Peyer's patch (tissue), 4 donors: Measurements from ENCODE around the gene FRMD4A. TPM values are rescaled to one million over a fixed set of nuclear protein-coding genes. Genes with fewer than 3 reads are reported as not detected.

Experiments used
- DNase-seq, 3 donors: peaks; one replicate each; pipeline ENCODE4 v3.0.0-alpha.2; 2017 to 2019
- H3K27ac ChIP-seq, 4 donors: fragments of 200-600 bp; sonication (generic); one replicate each; pipeline ENCODE4 v1.5.1; 2016 to 2019
- H3K27me3 ChIP-seq, 2 donors: fragments of 200-600 bp; sonication (generic); one replicate each; pipeline ENCODE4 v1.5.1; 2019
- H3K36me3 ChIP-seq, 3 donors: fragments of 200-600 bp; sonication (generic); one replicate each; pipeline ENCODE4 v1.5.1; 2016 to 2019
- H3K4me1 ChIP-seq, 4 donors: fragments of 200-600 bp; sonication (generic); one replicate each; pipeline ENCODE4 v1.5.1; 2016 to 2019
- H3K4me3 ChIP-seq, 4 donors: fragments of 200-600 bp; sonication (generic); 1 replicate in 3 of 4; 2 replicates in 1 of 4; pipeline ENCODE4 v1.5.1; 2016 to 2019; ENCODE audit warnings: mild to moderate bottlenecking in 1 of 4
- H3K9me3 ChIP-seq, 4 donors: fragments of 200-600 bp; sonication (generic); one replicate each; pipeline ENCODE4 v1.5.1; 2016 to 2019; ENCODE audit warnings: mild to moderate bottlenecking in 1 of 4
- POLR2A ChIP-seq, 2 donors: fragments of 450-650 bp; IDR thresholded peaks; one replicate each; pipeline ENCODE4 v1.5.1; 2017; ENCODE audit warnings: antibody characterized with exemption in 2 of 2, mild to moderate bottlenecking in 2 of 2, moderate library complexity in 2 of 2
- total RNA-seq, 4 donors: library from RNA; depleted of rRNA; stranded (reverse); fragments of >200 nt; gene quantifications; one replicate each; pipeline ENCODE4 v1.1.0, GENCODE V29; 2016
- TF ChIP-seq, protein P1 (sequence below), 6 experiments: fragments of 450-650 bp in 4 of 6; fragments of 200-600 bp in 2 of 6; sonication (generic) in 1 of 6; IDR thresholded peaks; one replicate each; pipeline ENCODE4 v1.5.1; 2017 to 2019; ENCODE audit warnings: antibody characterized with exemption in 6 of 6, mild to moderate bottlenecking in 3 of 6, moderate library complexity in 1 of 6

Gene FRMD4A
- total RNA-seq, 4 donors from 2014 or later: 3.0 to 47.9 (median 5.9) TPM

DNA sequence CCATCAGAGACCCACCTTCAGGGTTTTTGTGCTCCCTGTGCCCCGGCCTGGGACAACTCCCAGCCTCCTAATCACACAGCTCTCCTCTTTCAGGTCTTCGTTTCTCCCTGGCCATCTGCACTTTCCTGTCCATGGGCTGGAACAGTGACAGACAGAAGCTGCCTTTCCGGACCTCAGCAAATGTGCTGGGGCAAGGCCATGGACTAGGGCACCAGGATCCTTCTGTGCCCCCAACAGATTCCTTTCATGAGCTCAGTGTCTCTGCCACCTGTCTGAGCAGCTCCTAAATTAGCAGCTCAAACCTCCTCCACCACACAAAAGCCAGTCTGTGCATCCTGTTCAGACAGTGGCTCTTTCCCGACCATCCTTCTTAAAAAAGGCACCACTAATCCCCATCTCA, 41.9 kb upstream of the FRMD4A start:
- Histone ChIP-seq H3K36me3 (no peaks in the 10 kb centered on the region), H3K4me3 (no peak overlapping the region), H3K4me1 (no peaks in the 10 kb centered on the region), H3K9me3 (no peaks in the 10 kb centered on the region), H3K27me3 (no peaks in the 10 kb centered on the region), H3K27ac (no peak overlapping the region)
- TF ChIP-seq, protein P1, sequence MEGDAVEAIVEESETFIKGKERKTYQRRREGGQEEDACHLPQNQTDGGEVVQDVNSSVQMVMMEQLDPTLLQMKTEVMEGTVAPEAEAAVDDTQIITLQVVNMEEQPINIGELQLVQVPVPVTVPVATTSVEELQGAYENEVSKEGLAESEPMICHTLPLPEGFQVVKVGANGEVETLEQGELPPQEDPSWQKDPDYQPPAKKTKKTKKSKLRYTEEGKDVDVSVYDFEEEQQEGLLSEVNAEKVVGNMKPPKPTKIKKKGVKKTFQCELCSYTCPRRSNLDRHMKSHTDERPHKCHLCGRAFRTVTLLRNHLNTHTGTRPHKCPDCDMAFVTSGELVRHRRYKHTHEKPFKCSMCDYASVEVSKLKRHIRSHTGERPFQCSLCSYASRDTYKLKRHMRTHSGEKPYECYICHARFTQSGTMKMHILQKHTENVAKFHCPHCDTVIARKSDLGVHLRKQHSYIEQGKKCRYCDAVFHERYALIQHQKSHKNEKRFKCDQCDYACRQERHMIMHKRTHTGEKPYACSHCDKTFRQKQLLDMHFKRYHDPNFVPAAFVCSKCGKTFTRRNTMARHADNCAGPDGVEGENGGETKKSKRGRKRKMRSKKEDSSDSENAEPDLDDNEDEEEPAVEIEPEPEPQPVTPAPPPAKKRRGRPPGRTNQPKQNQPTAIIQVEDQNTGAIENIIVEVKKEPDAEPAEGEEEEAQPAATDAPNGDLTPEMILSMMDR (IDR thresholded peaks at IDR 0.05): no peak
- TF ChIP-seq POLR2A (IDR thresholded peaks at IDR 0.05): no peak
- no peak for DNase-seq

DNA sequence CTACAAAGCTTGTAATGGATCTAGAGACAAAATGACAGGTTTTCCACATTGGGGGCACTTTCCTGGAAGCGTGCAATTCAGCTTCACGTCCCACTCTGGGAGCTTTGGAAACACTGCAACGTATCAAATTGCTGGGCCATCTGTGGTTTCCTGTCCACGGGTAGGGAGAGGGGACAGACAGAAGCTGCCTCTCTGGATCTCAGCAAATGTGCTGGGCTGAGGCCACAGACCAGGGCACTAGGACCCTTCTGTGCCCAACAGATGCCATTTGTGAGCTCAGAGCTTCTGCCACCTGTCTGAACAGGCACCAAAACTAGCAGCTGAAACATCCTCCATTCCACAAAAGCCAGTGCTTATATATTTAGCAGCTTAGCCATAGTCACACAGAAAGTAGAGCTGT, 40.9 kb upstream of the FRMD4A start:
- no peaks in the 10 kb centered on the region for H3K9me3 ChIP-seq
- TF ChIP-seq, protein P1 (IDR thresholded peaks at IDR 0.05): no peak
- no peak for TF ChIP-seq POLR2A (IDR thresholded peaks at IDR 0.05)
- no peak for DNase-seq
- H3K4me1 ChIP-seq: no peaks in the 10 kb centered on the region
- H3K36me3 ChIP-seq: no peaks in the 10 kb centered on the region
- H3K27ac ChIP-seq: no peak overlapping the region
- H3K4me3 ChIP-seq: no peak overlapping the region
- H3K27me3 ChIP-seq: no peaks in the 10 kb centered on the region

DNA sequence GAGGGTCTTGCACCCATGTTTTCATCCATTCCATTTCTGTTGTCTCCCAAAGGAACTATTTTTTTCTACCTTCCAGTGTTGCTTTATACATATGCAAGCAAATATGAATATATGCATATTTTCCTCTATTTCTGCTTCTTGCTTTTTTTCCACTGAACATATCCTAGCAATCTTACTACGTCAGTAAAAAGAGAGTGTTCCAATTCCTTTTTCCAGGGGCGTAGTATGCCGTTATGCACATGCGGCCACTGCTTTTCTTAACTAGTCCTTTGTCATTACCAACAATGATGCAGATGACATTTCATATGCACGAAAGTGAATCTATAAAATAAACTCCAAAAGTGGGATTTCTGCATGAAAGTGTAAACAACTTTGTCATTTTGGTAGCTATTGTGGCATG, 40.2 kb upstream of the FRMD4A start:
- Histone ChIP-seq H3K27me3 (no peaks in the 10 kb centered on the region), H3K27ac (no peak overlapping the region), H3K9me3 (no peaks in the 10 kb centered on the region), H3K36me3 (no peaks in the 10 kb centered on the region), H3K4me3 (no peak overlapping the region), H3K4me1 (no peaks in the 10 kb centered on the region)
- no peak for DNase-seq
- TF ChIP-seq, protein P1 (IDR thresholded peaks at IDR 0.05): no peak
- TF ChIP-seq POLR2A (IDR thresholded peaks at IDR 0.05): no peak

DNA sequence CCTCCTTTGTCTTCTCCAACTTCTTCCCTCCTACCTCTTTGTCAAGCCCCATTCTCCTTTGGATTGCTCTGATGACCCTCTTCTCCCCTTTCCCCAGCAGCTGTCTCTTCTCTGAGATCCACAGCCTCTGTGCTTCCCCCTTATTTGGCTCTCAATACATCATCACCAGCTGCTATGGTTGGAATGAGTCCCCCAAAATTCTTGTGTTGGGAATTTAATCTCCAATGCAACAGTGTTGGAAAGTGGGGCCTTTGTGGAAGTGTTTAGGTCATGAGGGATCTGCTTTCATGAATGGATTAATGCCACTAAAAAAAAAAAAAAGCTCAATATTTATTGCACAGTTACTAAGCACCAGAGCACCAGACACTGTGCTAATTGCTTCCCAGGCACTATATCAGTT, 39.2 kb upstream of the FRMD4A start:
- TF ChIP-seq, protein P1 (IDR thresholded peaks at IDR 0.05): no peak
- no peak for TF ChIP-seq POLR2A (IDR thresholded peaks at IDR 0.05)
- Histone ChIP-seq H3K27ac (no peak overlapping the region), H3K27me3 (no peaks in the 10 kb centered on the region), H3K36me3 (no peaks in the 10 kb centered on the region), H3K4me3 (no peak overlapping the region), H3K9me3 (no peaks in the 10 kb centered on the region), H3K4me1 (no peaks in the 10 kb centered on the region)
- no peak for DNase-seq

DNA sequence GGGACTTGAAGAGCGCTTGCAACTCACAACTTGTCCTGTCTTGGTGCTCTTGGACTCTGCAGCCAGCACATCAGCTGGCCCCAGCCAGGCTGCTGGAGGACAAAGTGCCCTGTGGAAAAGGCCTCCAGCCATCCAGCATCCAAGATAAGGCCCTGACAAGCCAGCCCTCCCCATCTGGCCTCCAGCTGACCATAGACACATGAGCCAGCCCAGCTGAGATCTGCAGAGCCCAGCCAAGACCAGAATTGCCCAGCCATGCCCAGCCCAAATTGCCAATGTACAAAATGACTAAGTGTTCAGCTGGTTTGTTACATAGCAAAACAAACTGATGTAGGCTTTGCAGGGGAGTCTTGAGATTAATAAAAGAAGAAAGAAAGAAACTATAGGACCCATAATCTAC, 36.0 kb upstream of the FRMD4A start:
- no peaks in the 10 kb centered on the region for H3K4me1 ChIP-seq
- TF ChIP-seq, protein P1 (IDR thresholded peaks at IDR 0.05): no peak
- no peak for TF ChIP-seq POLR2A (IDR thresholded peaks at IDR 0.05)
- H3K9me3 ChIP-seq: no peaks in the 10 kb centered on the region
- H3K27me3 ChIP-seq: no peaks in the 10 kb centered on the region
- no peak overlapping the region for H3K4me3 ChIP-seq
- no peak for DNase-seq
- no peak overlapping the region for H3K27ac ChIP-seq
- H3K36me3 ChIP-seq: no peaks in the 10 kb centered on the region

DNA sequence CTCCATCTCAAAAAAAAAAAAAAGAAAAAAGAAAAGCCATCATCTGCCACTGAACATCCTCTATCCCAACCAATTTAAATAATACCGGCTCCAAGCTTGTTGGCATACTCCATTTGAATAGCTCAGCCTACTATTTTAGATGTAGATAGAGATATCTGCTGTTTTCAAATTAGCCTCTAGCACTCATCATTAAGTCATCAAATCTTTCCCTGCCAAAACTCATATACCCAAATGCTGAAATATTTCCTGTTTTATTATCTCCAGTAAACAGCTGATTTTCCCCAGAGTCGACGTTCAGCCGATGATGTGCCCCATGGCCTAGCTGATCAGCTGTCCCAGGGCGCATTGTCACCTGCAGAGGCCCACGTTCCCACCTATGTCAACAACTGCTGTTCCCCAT, 34.5 kb upstream of the FRMD4A start:
- no peaks in the 10 kb centered on the region for H3K4me1 ChIP-seq
- no peaks in the 10 kb centered on the region for H3K36me3 ChIP-seq
- DNase-seq: no peak
- no peak overlapping the region for H3K27ac ChIP-seq
- no peaks in the 10 kb centered on the region for H3K27me3 ChIP-seq
- no peak overlapping the region for H3K4me3 ChIP-seq
- H3K9me3 ChIP-seq: no peaks in the 10 kb centered on the region
- TF ChIP-seq POLR2A (IDR thresholded peaks at IDR 0.05): no peak
- TF ChIP-seq, protein P1 (IDR thresholded peaks at IDR 0.05): no peak
